ENCODE measurements around the gene CDH6. TPM values are rescaled to one million over a fixed set of nuclear protein-coding genes. Genes with fewer than 3 reads are reported as not detected.

CDH6 gene
- 2.3 and 38.6 TPM in 2 replicates for total RNA-seq

GRCh38 chr5:31193591-31194467 lies at the start of gene CDH6:
CDH6 (plus strand) TSS chr5:31193686; CDS start chr5:31267474, 73,788 bp downstream.

